Stomach smooth muscle (tissue), 2 donors: ENCODE measurements around the gene EXOC4.
"Not testable (repeated sequence)": the region's sequence is repeated elsewhere in the genome, so short reads cannot be mapped to it uniquely, and the experiment has no call there.

Source experiments
- H3K27ac ChIP-seq: one replicate; pipeline ENCODE4 v1.7.0; 2013; ENCODE audit warnings: mild to moderate bottlenecking, low read length, inconsistent platforms
- H3K27me3 ChIP-seq, 2 donors: one replicate each; pipeline ENCODE4 v1.7.0; 2013; ENCODE audit warnings: low read length in 2 of 2; ENCODE audit not compliant: insufficient read depth in 2 of 2, control insufficient read depth in 1 of 2
- H3K36me3 ChIP-seq, 2 donors: one replicate each; pipeline ENCODE4 v1.7.0; 2013; ENCODE audit warnings: low read length in 2 of 2; ENCODE audit not compliant: control insufficient read depth in 2 of 2, insufficient read depth in 2 of 2
- H3K4me1 ChIP-seq: one replicate; pipeline ENCODE4 v1.7.0; 2013; ENCODE audit warnings: low read length; ENCODE audit not compliant: control insufficient read depth, insufficient read depth
- H3K4me3 ChIP-seq, 2 donors: one replicate each; pipeline ENCODE4 v1.7.0; 2013; ENCODE audit warnings: low read length in 2 of 2
- H3K9ac ChIP-seq, 2 donors: one replicate each; pipeline ENCODE4 v1.7.0; 2013; ENCODE audit warnings: low read length in 2 of 2, mild to moderate bottlenecking in 1 of 2
- H3K9me3 ChIP-seq, 2 donors: one replicate each; pipeline ENCODE4 v1.7.0; 2013; ENCODE audit warnings: low read length in 2 of 2; ENCODE audit not compliant: control insufficient read depth in 2 of 2
- donor health status: healthy.
- donor health status: Pancreatic carcinoma.

Gene EXOC4

DNA sequence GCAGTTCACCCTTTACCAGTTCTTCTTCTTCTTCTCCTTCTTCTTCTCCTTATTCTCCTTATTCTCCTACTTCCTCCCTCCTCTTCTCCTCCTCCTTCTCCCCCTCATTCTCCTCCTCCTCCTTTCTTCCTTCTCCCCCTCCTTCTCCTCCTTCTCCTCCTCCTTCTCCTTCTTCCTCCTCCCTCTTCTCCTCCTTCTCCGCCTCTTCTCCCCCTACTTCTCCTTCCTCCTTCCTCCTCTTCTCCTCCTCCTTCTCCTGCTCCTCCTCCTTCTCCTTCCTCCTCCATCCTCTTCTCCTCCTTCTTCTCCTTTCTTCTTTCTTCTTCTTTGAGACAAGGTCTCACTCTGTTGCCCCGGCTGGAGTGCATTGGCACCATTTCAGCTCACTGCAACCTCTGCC is 816.3 kb downstream of the EXOC4 start:
- Histone ChIP-seq H3K27ac (no peak overlapping the region), H3K4me3 (no peak overlapping the region), H3K4me1 (no peaks in the 10 kb centered on the region), H3K9ac (no peak overlapping the region), H3K27me3 (no peaks in the 10 kb centered on the region), H3K9me3 (no peaks in the 10 kb centered on the region), H3K36me3 (peaks cover 0 to 2% of the 10 kb centered on the region in 2 donors)

DNA sequence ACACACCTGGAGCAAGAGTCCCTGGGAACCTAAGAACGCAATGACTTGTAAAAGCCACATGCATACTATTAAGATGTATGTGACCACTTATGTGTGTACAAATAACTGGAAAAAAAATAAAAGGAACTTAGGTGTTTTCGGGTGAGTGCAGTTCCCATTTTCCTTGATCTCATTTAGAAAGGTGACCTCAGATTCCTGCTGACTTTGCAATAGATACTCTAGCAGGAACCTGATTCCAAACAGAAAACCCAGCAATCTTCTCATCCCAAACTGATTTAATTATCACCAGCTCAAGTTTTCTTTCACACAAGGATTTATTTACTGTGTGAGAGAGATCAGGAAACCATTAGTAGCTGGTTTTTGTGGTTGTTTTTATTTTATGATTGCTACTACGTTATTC is 817.8 kb downstream of the EXOC4 start:
- no peak overlapping the region for H3K9ac ChIP-seq

GRCh38 chr7:134071355-134072331 is 818.8 kb downstream of the EXOC4 start:
- Histone ChIP-seq H3K4me3 (no peak overlapping the region), H3K9me3 (peaks cover 3 to 4% of the 10 kb centered on the region in 2 donors), H3K36me3 (peaks cover 0 to 2% of the 10 kb centered on the region in 2 donors), H3K4me1 (no peaks in the 10 kb centered on the region), H3K9ac (no peak overlapping the region), H3K27ac (no peak overlapping the region), H3K27me3 (no peaks in the 10 kb centered on the region)

More for the DNA sequence above, 817.8 kb downstream of the EXOC4 start:
- Histone ChIP-seq H3K4me3 (no peak overlapping the region), H3K27me3 (no peaks in the 10 kb centered on the region), H3K27ac (no peak overlapping the region), H3K4me1 (no peaks in the 10 kb centered on the region), H3K9me3 (peaks cover under 1 to 3% of the 10 kb centered on the region in 2 donors), H3K36me3 (peaks cover 0 to 2% of the 10 kb centered on the region in 2 donors)

- H3K4me1 ChIP-seq = no peaks in the 10 kb centered on the region
- peaks cover 3 to 4% of the 10 kb centered on the region in 2 donors for H3K9me3 ChIP-seq
- H3K27me3 ChIP-seq = no peaks in the 10 kb centered on the region
- H3K4me3 ChIP-seq = no peak overlapping the region
- no peak overlapping the region for H3K27ac ChIP-seq
- no peak overlapping the region for H3K9ac ChIP-seq
- no peaks in the 10 kb centered on the region for H3K36me3 ChIP-seq
Observed at GRCh38 chr7:134073276-134073675, 820.4 kb downstream of the EXOC4 start.

GRCh38 chr7:134075799-134076198 is 822.9 kb downstream of the EXOC4 start:
- Histone ChIP-seq H3K27me3 (no peaks in the 10 kb centered on the region), H3K4me1 (no peaks in the 10 kb centered on the region), H3K36me3 (no peaks in the 10 kb centered on the region), H3K4me3 (no peak overlapping the region), H3K9me3 (peaks cover 3 to 4% of the 10 kb centered on the region in 2 donors), H3K9ac (no peak overlapping the region), H3K27ac (no peak overlapping the region)

- not testable (repeated sequence) for H3K36me3 ChIP-seq, H3K27me3 ChIP-seq, H3K4me3 ChIP-seq, H3K27ac ChIP-seq, H3K9me3 ChIP-seq, H3K9ac ChIP-seq, H3K4me1 ChIP-seq
Observed at GRCh38 chr7:134077560-134077959, 824.7 kb downstream of the EXOC4 start.

DNA sequence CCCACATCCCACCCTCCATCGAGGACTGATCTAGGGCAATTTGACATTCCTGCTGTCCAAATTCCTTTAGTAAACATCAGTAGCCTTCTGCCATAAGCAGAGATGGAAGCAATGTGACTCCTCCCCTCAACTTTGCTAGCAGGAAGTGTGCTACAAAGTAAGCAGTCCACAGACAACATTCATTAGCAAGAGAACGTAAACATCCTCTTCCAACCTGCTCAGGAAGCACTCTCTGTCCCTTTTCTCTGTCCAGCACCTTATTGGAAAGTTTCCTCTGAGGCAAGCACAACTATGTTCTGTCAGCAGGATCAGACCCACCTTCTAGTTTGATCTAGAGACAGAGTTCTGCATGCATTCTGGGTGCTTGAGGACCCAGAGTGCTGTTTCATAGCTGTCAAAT is 826.1 kb downstream of the EXOC4 start:
- Histone ChIP-seq H3K9ac (no peak overlapping the region), H3K27ac (no peak overlapping the region), H3K9me3 (peaks cover 3 to 4% of the 10 kb centered on the region in 2 donors), H3K4me1 (no peaks in the 10 kb centered on the region), H3K27me3 (no peaks in the 10 kb centered on the region), H3K4me3 (no peak overlapping the region), H3K36me3 (no peaks in the 10 kb centered on the region)

GRCh38 chr7:134081695-134082094 is 828.8 kb downstream of the EXOC4 start:
- no peaks in the 10 kb centered on the region for H3K9me3 ChIP-seq

GRCh38 chr7:134083766-134084487 is 831.0 kb downstream of the EXOC4 start:
- Histone ChIP-seq H3K36me3 (no peaks in the 10 kb centered on the region), H3K9ac (no peak overlapping the region), H3K4me3 (no peak overlapping the region), H3K4me1 (no peaks in the 10 kb centered on the region), H3K27me3 (no peaks in the 10 kb centered on the region), H3K9me3 (no peaks in the 10 kb centered on the region), H3K27ac (no peak overlapping the region)

More at GRCh38 chr7:134081695-134082094, 828.8 kb downstream of the EXOC4 start:
- no peak overlapping the region for H3K27ac ChIP-seq
- no peak overlapping the region for H3K9ac ChIP-seq
- H3K36me3 ChIP-seq = no peaks in the 10 kb centered on the region
- no peak overlapping the region for H3K4me3 ChIP-seq
- no peaks in the 10 kb centered on the region for H3K27me3 ChIP-seq
- no peaks in the 10 kb centered on the region for H3K4me1 ChIP-seq

DNA sequence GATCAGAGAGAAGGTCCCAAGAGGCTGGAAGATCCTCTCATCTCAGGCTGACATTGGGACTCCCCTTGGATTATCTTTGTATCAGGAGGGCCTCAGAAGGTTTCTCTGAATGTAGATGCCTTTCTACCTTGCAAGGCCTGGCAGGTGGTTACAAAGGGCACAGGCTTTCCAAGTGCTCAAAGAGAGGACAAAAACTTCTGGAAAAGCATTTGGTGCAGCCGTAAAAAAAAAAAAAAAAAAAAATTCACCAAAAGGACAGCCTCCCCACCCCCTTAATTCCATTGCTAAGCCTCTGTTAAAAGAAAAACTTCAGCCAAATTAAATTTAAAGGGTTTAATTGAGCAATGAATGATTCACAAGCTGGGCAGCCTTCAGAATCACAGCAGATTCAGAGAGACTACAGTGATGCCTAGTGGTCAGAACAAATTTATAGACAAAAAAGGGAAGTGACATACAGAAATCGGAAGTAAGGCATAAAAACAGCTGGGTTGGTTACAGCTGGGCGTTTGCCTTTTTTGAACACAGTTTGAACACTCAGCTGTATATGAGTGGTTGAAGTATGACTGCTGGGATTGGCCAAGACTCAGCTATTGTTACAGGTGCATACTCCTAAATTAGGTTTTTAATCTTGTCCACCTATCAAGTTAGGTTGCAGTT is 831.7 kb downstream of the EXOC4 start:
- no peaks in the 10 kb centered on the region for H3K36me3 ChIP-seq
- no peaks in the 10 kb centered on the region for H3K27me3 ChIP-seq
- H3K9me3 ChIP-seq = no peaks in the 10 kb centered on the region
- H3K4me3 ChIP-seq = no peak overlapping the region
- no peaks in the 10 kb centered on the region for H3K4me1 ChIP-seq
- H3K27ac ChIP-seq = no peak overlapping the region
- no peak overlapping the region for H3K9ac ChIP-seq
